Epidermal melanocyte (primary cell): ENCODE data around the gene SUSD6.
"Not testable (repeated sequence)": the region's sequence is repeated elsewhere in the genome, so short reads cannot be mapped to it uniquely, and the experiment has no call there.

Experiments
- DNase-seq: peaks from one replicate; pipeline ENCODE4 v3.0.0; 2011; ENCODE audit warnings: low spot score; ENCODE audit not compliant: insufficient read length

SUSD6 gene

GRCh38 chr14:69620211-69620611, 8.8 kb downstream of the SUSD6 start:
- DNase-seq, result no peak

- no peak for DNase-seq
Measured at GRCh38 chr14:69620981-69621380, 9.6 kb downstream of the SUSD6 start.

GRCh38 chr14:69624136-69624535, 12.7 kb downstream of the SUSD6 start:
- DNase-seq, result no peak

- DNase-seq, result no peak
Measured at GRCh38 chr14:69625299-69626131, 14.1 kb downstream of the SUSD6 start.

- DNase-seq, result no peak
Measured at GRCh38 chr14:69626132-69626500, 14.7 kb downstream of the SUSD6 start.

- DNase-seq, result no peak
Measured at GRCh38 chr14:69629225-69630127, 18.1 kb downstream of the SUSD6 start.

- no peak for DNase-seq
Measured at GRCh38 chr14:69630360-69630759, 19.0 kb downstream of the SUSD6 start.

GRCh38 chr14:69631509-69631908, 20.1 kb downstream of the SUSD6 start:
- DNase-seq, result no peak

- no peak for DNase-seq
Measured at GRCh38 chr14:69632164-69632563, 20.8 kb downstream of the SUSD6 start.

GRCh38 chr14:69632593-69633151, 21.3 kb downstream of the SUSD6 start:
- DNase-seq, result no peak

- DNase-seq, result no peak
Measured at GRCh38 chr14:69633238-69633637, 21.8 kb downstream of the SUSD6 start.

GRCh38 chr14:69635981-69636639, 24.7 kb downstream of the SUSD6 start:
- DNase-seq, result no peak

- DNase-seq, result no peak
Measured at GRCh38 chr14:69636718-69637480, 25.5 kb downstream of the SUSD6 start.

- no peak for DNase-seq
Measured at GRCh38 chr14:69637503-69638031, 26.2 kb downstream of the SUSD6 start.

GRCh38 chr14:69640931-69641330, 29.5 kb downstream of the SUSD6 start:
- no peak for DNase-seq

GRCh38 chr14:69642212-69642793, 30.9 kb downstream of the SUSD6 start:
- DNase-seq, result not testable (repeated sequence)

GRCh38 chr14:69643430-69644200, 32.2 kb downstream of the SUSD6 start:
- DNase-seq, result no peak

GRCh38 chr14:69644814-69645213, 33.4 kb downstream of the SUSD6 start:
- DNase-seq, result no peak

- DNase-seq, result no peak
Measured at GRCh38 chr14:69647213-69647612, 35.8 kb downstream of the SUSD6 start.
